CD14-positive monocyte (primary cell): ENCODE measurements around the gene IGHMBP2. TPM values are rescaled to one million over a fixed set of nuclear protein-coding genes. Genes with fewer than 3 reads are reported as not detected.

Experiments used
- DNase-seq, 3 donors: peaks; one replicate each; pipeline ENCODE4 v3.0.0-alpha.2; 2011 to 2022
- H2AFZ ChIP-seq: 2 replicates; pipeline ENCODE4 v1.6.0; 2012; ENCODE audit warnings: mild to moderate bottlenecking, low read depth, low read length, inconsistent platforms; ENCODE audit not compliant: insufficient read depth, poor library complexity, severe bottlenecking
- H3K27ac ChIP-seq, 2 donors: 1 replicate in 1 of 2; 2 replicates in 1 of 2; pipeline ENCODE4 v1.5.1; 2012 to 2013; ENCODE audit warnings: low read length in 2 of 2, control low read depth in 1 of 2, inconsistent platforms in 1 of 2, low read depth in 1 of 2, mild to moderate bottlenecking in 1 of 2
- H3K27me3 ChIP-seq, 2 donors: one replicate each; pipeline versions ENCODE4 v1.6.0 to v1.6.1; 2011 to 2013; ENCODE audit warnings: low read length in 2 of 2; ENCODE audit not compliant: control insufficient read depth in 2 of 2, insufficient read depth in 2 of 2
- H3K36me3 ChIP-seq, 2 donors: replicated peaks in 1 of 2; 1 replicate in 1 of 2; 2 replicates in 1 of 2; pipeline versions ENCODE4 v1.5.1 to v1.6.1; 2012 to 2013; ENCODE audit warnings: low read length in 2 of 2, control low read depth in 1 of 2, inconsistent platforms in 1 of 2, mild to moderate bottlenecking in 1 of 2; ENCODE audit not compliant: insufficient read depth in 2 of 2, control insufficient read depth in 1 of 2
- H3K4me1 ChIP-seq, 2 donors: 1 replicate in 1 of 2; 2 replicates in 1 of 2; pipeline versions ENCODE4 v1.5.1 to v1.6.1; 2012 to 2013; ENCODE audit warnings: low read length in 2 of 2, control low read depth in 1 of 2, inconsistent platforms in 1 of 2, mild to moderate bottlenecking in 1 of 2, moderate library complexity in 1 of 2; ENCODE audit not compliant: insufficient read depth in 2 of 2, control insufficient read depth in 1 of 2
- H3K4me2 ChIP-seq: replicated peaks from 2 replicates; pipeline ENCODE3; 2012; ENCODE audit warnings: low read length, moderate library complexity, mild to moderate bottlenecking; ENCODE audit not compliant: poor library complexity, severe bottlenecking; ENCODE audit errors: extremely low read depth
- H3K4me3 ChIP-seq, 3 experiments: fragments of 200-600 bp in 1 of 3; sonication (generic) in 1 of 3; replicated peaks in 1 of 3; 1 replicate in 2 of 3; 2 replicates in 1 of 3; pipeline ENCODE4 v1.5.1; 2011 to 2013; ENCODE audit warnings: low read length in 3 of 3, mild to moderate bottlenecking in 3 of 3, control low read depth in 2 of 3, low read depth in 2 of 3, inconsistent platforms in 1 of 3, moderate library complexity in 1 of 3
- H3K79me2 ChIP-seq: 2 replicates; pipeline ENCODE4 v1.6.0; 2012; ENCODE audit warnings: mild to moderate bottlenecking, control low read depth, inconsistent platforms, low read length, moderate library complexity; ENCODE audit not compliant: insufficient read depth
- H3K9ac ChIP-seq: 2 replicates; pipeline ENCODE4 v1.6.0; 2017; ENCODE audit warnings: low read length, mild to moderate bottlenecking; ENCODE audit not compliant: insufficient read depth, poor library complexity, severe bottlenecking
- H3K9me3 ChIP-seq, 2 donors: replicated peaks in 1 of 2; 1 replicate in 1 of 2; 2 replicates in 1 of 2; pipeline versions ENCODE4 v1.5.1 to v1.6.1; 2012 to 2013; ENCODE audit warnings: low read length in 2 of 2, control low read depth in 1 of 2; ENCODE audit not compliant: control insufficient read depth in 1 of 2, insufficient read depth in 1 of 2
- H4K20me1 ChIP-seq: 2 replicates; pipeline ENCODE4 v1.6.0; 2012; ENCODE audit warnings: mild to moderate bottlenecking, low read length, control low read depth, moderate library complexity; ENCODE audit not compliant: insufficient read depth
- H3K27ac Mint-ChIP-seq, 7 donors: one replicate each; pipeline ENCODE4 v1.8.0; 2020; ENCODE audit warnings: mild to moderate bottlenecking in 7 of 7, mixed read lengths in 7 of 7, moderate library complexity in 6 of 7, inconsistent platforms in 2 of 7
- H3K27me3 Mint-ChIP-seq, 3 donors: one replicate each; pipeline ENCODE4 v1.8.0; 2021 to 2022; ENCODE audit warnings: low read depth in 3 of 3, mild to moderate bottlenecking in 3 of 3, mixed read lengths in 3 of 3, moderate library complexity in 3 of 3, inconsistent platforms in 1 of 3
- H3K36me3 Mint-ChIP-seq, 2 donors: one replicate each; pipeline ENCODE4 v1.8.0; 2020; ENCODE audit warnings: mixed read lengths in 2 of 2, inconsistent platforms in 1 of 2, mild to moderate bottlenecking in 1 of 2
- H3K4me1 Mint-ChIP-seq: one replicate; pipeline ENCODE4 v1.8.0; 2020; ENCODE audit warnings: mild to moderate bottlenecking, mixed read lengths
- H3K4me3 Mint-ChIP-seq, 2 donors: one replicate each; pipeline ENCODE4 v1.8.0; 2020; ENCODE audit warnings: mild to moderate bottlenecking in 2 of 2, mixed read lengths in 2 of 2, moderate library complexity in 1 of 2
- H3K9me3 Mint-ChIP-seq, 7 donors: one replicate each; pipeline ENCODE4 v1.8.0; 2020 to 2022; ENCODE audit warnings: mixed read lengths in 7 of 7, mild to moderate bottlenecking in 6 of 7, moderate library complexity in 6 of 7, inconsistent platforms in 2 of 7
- CTCF ChIP-seq: fragments of 200-600 bp; IDR thresholded peaks from one replicate; pipeline ENCODE4 v1.8.0; 2022; ENCODE audit warnings: antibody characterized with exemption, mild to moderate bottlenecking
- WGBS: methylation state at CpG from one replicate; pipeline ENCODE4 v1.1.5; 2013; ENCODE audit warnings: missing lambda C conversion rate; ENCODE audit not compliant: insufficient coverage; 5-methylcytosine and 5-hydroxymethylcytosine counted together
- intact Hi-C, 2 donors: fragments of 100-400 bp; cut with micrococcal nuclease; formaldehyde crosslinking; loops; one replicate each; pipeline versions ENCODE4 v1.15.0 to v1.15.1; 2023
- polyA plus RNA-seq, 3 donors: library from polyadenylated mRNA; depleted of rRNA in 1 of 3; unstranded in 2 of 3; stranded (reverse) in 1 of 3; fragments of 300-500 nt in 2 of 3; fragments of >200 nt in 1 of 3; fragmentation: Illumina TruSeq in 2 of 3; gene quantifications; 1 replicate in 2 of 3; 2 replicates in 1 of 3; pipeline ENCODE4 v1.2.3, GENCODE V29; 2012 to 2021

Gene IGHMBP2
- polyA plus RNA-seq, 3 donors: 3.9 to 14.9 (median 6.0) TPM

DNA sequence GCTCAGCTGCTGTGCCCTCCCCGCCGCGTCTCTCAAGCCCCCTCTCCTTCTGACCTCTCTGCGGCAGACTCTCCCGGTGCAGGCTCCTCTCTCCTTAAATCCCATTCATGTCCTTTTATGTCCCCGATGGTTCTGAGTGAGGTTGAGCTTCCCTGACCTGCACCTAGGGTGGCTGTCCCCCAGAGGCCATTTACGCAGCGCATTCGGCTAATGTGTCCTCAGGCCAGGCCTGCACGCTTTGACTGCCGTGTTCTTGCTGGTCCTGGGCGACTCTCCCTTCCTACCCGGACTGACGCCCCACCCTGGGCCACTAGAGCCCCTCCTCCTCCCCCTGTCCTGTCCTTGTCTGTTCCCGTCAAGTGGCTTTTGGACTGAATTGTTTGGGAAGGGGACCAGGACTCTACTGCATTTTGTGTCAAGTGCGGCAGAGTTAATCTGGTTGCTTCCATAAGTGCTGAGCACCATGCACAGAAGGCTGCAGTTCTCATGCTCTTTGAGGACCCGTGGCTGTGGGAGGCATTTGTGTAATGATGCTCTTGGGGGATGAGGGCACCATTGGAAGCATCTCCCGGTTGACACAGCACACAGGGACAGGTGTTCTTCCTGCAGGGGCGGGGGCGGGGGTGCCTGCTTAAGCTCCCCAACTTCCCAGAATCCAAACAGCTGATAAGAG lies 37.1 kb downstream of the IGHMBP2 start:
- peaks cover 45 to 59% of the 10 kb centered on the region in 2 donors for H3K36me3 ChIP-seq
- no peaks in the 10 kb centered on the region for H3K27me3 Mint-ChIP-seq
- no peaks in the 10 kb centered on the region for H3K79me2 ChIP-seq
- no peak overlapping the region for H3K4me3 Mint-ChIP-seq
- H3K9me3 Mint-ChIP-seq: no peaks in the 10 kb centered on the region
- intact Hi-C loops: no loop called here
- 96% methylated on average over 13 of the region's 20 CpGs for WGBS
- no peaks in the 10 kb centered on the region for H4K20me1 ChIP-seq
- H3K36me3 Mint-ChIP-seq: peaks cover 44 to 58% of the 10 kb centered on the region in 2 donors
- no peak overlapping the region for H2AFZ ChIP-seq
- TF ChIP-seq CTCF: no peak
- no peak overlapping the region for H3K4me2 ChIP-seq
- no peaks in the 10 kb centered on the region for H3K9me3 ChIP-seq
- H3K27me3 ChIP-seq: no peaks in the 10 kb centered on the region
- H3K4me3 ChIP-seq: no peak overlapping the region
- no peak overlapping the region for H3K9ac ChIP-seq
- peaks cover 3% of the 10 kb centered on the region for H3K4me1 Mint-ChIP-seq
- H3K27ac Mint-ChIP-seq: no peak overlapping the region
- H3K4me1 ChIP-seq: no peaks in the 10 kb centered on the region
- no peak overlapping the region for H3K27ac ChIP-seq
- DNase-seq: no peak

GRCh38 chr11:68941324-68942094 lies 37.8 kb downstream of the IGHMBP2 start:
- no peaks in the 10 kb centered on the region for H3K27me3 ChIP-seq
- H4K20me1 ChIP-seq: no peaks in the 10 kb centered on the region
- intact Hi-C loops: no loop called here
- H3K9me3 ChIP-seq: no peaks in the 10 kb centered on the region
- H3K4me1 ChIP-seq: no peaks in the 10 kb centered on the region
- H3K36me3 ChIP-seq: peaks cover 38 to 52% of the 10 kb centered on the region in 2 donors
- no peak for DNase-seq
- no peak overlapping the region for H3K27ac ChIP-seq
- no peak overlapping the region for H3K4me3 Mint-ChIP-seq
- peaks cover 39 to 50% of the 10 kb centered on the region in 2 donors for H3K36me3 Mint-ChIP-seq
- H3K27me3 Mint-ChIP-seq: no peaks in the 10 kb centered on the region
- peaks cover 3% of the 10 kb centered on the region for H3K4me1 Mint-ChIP-seq
- no peak overlapping the region for H3K4me2 ChIP-seq
- no peak overlapping the region for H3K4me3 ChIP-seq
- TF ChIP-seq CTCF: no peak
- H3K9ac ChIP-seq: no peak overlapping the region
- H3K9me3 Mint-ChIP-seq: no peaks in the 10 kb centered on the region
- no peaks in the 10 kb centered on the region for H3K79me2 ChIP-seq
- no peak overlapping the region for H2AFZ ChIP-seq
- 96% methylated on average over 10 of the region's 18 CpGs for WGBS
- no peak overlapping the region for H3K27ac Mint-ChIP-seq
